ENCODE measurements around the gene DNHD1.

Gene DNHD1, protein sequence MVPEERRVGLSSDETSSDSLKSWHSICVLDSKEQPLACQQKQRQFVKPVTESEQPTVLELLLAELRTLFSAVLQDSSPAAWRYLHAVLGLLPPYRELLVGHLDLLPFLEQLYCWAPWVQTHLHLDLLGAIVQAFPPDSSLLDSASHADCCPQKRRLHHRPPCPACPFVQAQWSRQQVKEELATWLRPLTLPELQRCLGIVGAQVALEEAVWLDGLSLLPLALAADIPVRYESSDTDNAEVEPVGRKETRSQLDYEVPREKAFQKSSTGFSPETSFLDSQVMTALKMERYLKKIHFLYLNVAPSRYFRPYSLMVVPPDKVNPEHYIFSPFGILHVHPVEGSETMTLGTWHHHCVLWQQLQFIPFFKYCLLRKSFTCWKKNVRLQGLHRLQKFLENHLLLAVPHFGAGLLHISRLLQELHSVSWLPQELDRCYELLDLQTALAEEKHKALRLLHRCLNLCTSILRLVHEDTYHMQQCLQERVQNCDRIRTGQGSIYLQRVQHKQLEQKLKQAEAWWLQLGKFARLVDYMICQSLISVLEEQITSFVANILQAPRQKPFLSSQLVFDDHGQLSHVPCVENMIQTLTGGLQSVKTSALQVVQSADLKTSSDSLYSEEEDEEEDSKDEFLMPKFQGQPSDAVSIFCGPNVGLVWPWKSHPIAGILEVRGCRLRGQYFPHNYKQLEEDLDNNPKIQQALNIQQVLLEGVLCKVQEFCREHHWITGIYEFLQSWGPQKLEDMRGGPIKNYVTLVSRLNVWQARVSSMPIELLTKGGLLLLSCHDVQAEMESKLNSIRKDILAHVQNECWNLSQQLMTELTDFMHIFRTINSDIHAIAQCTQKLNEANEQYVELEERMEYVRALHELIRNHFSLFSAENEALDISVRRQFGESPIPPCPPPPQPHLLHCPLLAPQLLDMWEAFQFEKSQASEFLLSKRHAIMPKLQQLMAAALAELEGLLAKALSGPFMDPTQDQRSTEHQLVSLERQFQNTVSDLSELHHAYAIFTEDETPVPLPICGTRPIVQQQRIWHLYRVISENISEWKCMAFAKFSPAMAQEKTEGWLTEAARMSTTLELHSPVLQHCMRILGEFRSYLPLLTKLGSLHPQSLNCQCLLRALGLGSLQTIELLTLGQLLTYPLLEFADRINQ (N-terminal part only)
- 21.1 to 187 (median 63.2) reads per million in 9 experiments for total RNA-seq

DNA sequence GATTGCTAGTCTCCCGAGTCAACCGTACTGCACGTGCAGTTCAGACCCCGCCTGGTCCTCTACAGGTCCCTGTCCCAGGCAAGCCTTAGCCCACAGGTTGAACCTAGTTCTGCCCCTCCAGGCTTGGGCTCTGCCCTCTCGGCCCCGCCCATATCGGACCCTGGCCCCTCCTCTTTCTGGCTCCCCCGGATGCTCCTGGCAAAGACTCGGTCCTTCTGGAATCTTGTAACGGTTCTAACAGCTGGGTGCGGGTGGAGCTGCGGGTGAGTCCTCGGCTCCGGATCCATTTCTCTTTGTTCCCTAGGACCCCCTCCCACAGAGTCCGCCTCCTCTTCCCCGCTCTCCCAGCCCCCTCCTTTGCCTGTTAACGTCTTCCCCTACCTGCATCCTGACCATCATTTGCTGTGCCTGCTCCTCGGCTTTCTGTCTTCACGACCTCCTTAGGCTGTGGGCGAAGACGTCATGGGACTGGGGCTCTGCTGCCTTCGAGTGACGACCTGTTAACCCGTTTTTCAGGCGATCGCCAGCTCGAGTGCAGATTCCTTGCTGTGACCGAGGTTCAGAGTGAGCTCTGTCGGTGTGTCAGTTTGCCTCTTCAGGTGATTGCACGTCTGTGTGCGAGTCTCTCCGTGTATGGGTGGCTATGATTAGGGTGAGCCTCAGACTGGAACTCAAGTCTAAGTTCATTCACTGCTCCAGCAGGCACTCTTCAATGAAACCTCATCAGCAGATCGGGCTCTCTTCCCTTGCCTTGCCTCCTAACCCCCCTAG lies at the start of gene DNHD1:
Gene DNHD1 (plus strand): TSS at position 212 of the 771 bp plus-strand sequence. CDS start 936 bp downstream, outside the sequence.
- no peaks in the 10 kb centered on the region for H3K9me3 Mint-ChIP-seq
- ATAC-seq (replicated peaks) = no peak
- H3K4me1 Mint-ChIP-seq (ENCODE audit: low read depth in 2 of 2) = peaks cover 6 to 33% of the 10 kb centered on the region in 2 donors
- peaks cover 15% of the 10 kb centered on the region for H3K36me3 Mint-ChIP-seq (ENCODE audit: insufficient read depth)
- no peak for DNase-seq
- no peak within 1 kb of the TSS for H3K4me3 Mint-ChIP-seq
- peak within 1 kb of the TSS; percentile 35 to 58 for H3K27ac Mint-ChIP-seq
- no peaks in the 10 kb centered on the region for H3K27me3 Mint-ChIP-seq

DNA sequence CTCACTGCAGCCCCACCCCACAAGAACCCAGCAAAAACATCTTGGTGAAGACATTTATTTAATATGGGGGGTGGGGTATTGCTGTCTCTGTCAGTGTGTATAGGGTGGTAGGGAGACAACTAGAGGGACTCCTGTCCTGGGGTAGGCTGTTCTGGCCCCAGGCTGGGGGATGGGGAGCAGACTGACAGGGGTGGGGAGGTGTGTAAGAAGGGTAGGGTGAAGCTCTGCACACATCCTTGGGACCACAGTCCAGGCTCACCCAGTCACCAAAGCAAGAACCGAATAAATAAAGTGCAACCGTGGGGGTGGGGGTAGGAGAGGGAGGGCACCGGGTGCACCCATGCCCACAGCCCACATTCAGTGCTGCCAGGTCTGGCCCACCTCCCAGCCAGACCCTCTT lies 48.5 kb upstream of the DNHD1 start:
- Mint-ChIP-seq H3K36me3 (ENCODE audit: insufficient read depth) (peaks cover under 1% of the 10 kb centered on the region), H3K9me3 (no peaks in the 10 kb centered on the region)
- no peak for ATAC-seq (replicated peaks)

GRCh38 chr11:6452219-6452618 lies 44.9 kb upstream of the DNHD1 start:
- H3K27me3 Mint-ChIP-seq = no peaks in the 10 kb centered on the region
- DNase-seq = no peak
- H3K4me1 Mint-ChIP-seq (ENCODE audit: low read depth in 2 of 2) = no peaks in the 10 kb centered on the region
- H3K36me3 Mint-ChIP-seq (ENCODE audit: insufficient read depth) = peaks cover 7% of the 10 kb centered on the region
- no peaks in the 10 kb centered on the region for H3K9me3 Mint-ChIP-seq
- no peak for ATAC-seq (replicated peaks)
- H3K4me3 Mint-ChIP-seq = no peak overlapping the region
- H3K27ac Mint-ChIP-seq = no peak overlapping the region

More for the DNA sequence above, 48.5 kb upstream of the DNHD1 start:
- H3K4me1 Mint-ChIP-seq (ENCODE audit: low read depth in 2 of 2) = no peaks in the 10 kb centered on the region
- no peak for DNase-seq
- H3K4me3 Mint-ChIP-seq = no peak overlapping the region
- no peaks in the 10 kb centered on the region for H3K27me3 Mint-ChIP-seq
- no peak overlapping the region for H3K27ac Mint-ChIP-seq

- no peak overlapping the region for H3K27ac Mint-ChIP-seq
- no peaks in the 10 kb centered on the region for H3K9me3 Mint-ChIP-seq
- ATAC-seq (replicated peaks) = no peak
- no peak overlapping the region for H3K4me3 Mint-ChIP-seq
- H3K36me3 Mint-ChIP-seq (ENCODE audit: insufficient read depth) = peaks cover 7% of the 10 kb centered on the region
- H3K27me3 Mint-ChIP-seq = no peaks in the 10 kb centered on the region
- no peak for DNase-seq
- no peaks in the 10 kb centered on the region for H3K4me1 Mint-ChIP-seq (ENCODE audit: low read depth in 2 of 2)
Observed at GRCh38 chr11:6453152-6453551, 43.9 kb upstream of the DNHD1 start.

- Mint-ChIP-seq H3K4me3 (no peak overlapping the region), H3K9me3 (no peaks in the 10 kb centered on the region), H3K36me3 (ENCODE audit: insufficient read depth) (peaks cover 11% of the 10 kb centered on the region), H3K4me1 (ENCODE audit: low read depth in 2 of 2) (no peaks in the 10 kb centered on the region), H3K27ac (no peak overlapping the region), H3K27me3 (no peaks in the 10 kb centered on the region)
- DNase-seq (no peak), ATAC-seq (replicated peaks) (no peak)
Observed at GRCh38 chr11:6455070-6455469, 42.0 kb upstream of the DNHD1 start.

- H3K27ac Mint-ChIP-seq = no peak overlapping the region
- no peaks in the 10 kb centered on the region for H3K4me1 Mint-ChIP-seq (ENCODE audit: low read depth in 2 of 2)
- H3K36me3 Mint-ChIP-seq (ENCODE audit: insufficient read depth) = peaks cover 11% of the 10 kb centered on the region
- no peaks in the 10 kb centered on the region for H3K9me3 Mint-ChIP-seq
- no peak for DNase-seq
- H3K4me3 Mint-ChIP-seq = no peak overlapping the region
- no peaks in the 10 kb centered on the region for H3K27me3 Mint-ChIP-seq
- no peak for ATAC-seq (replicated peaks)
Observed at GRCh38 chr11:6456361-6457073, 40.6 kb upstream of the DNHD1 start.

GRCh38 chr11:6457581-6458320 lies 39.3 kb upstream of the DNHD1 start:
- H3K36me3 Mint-ChIP-seq (ENCODE audit: insufficient read depth) = peaks cover 11% of the 10 kb centered on the region
- no peak for DNase-seq
- no peak for ATAC-seq (replicated peaks)
- H3K27me3 Mint-ChIP-seq = no peaks in the 10 kb centered on the region
- no peaks in the 10 kb centered on the region for H3K4me1 Mint-ChIP-seq (ENCODE audit: low read depth in 2 of 2)
- no peak overlapping the region for H3K4me3 Mint-ChIP-seq
- no peaks in the 10 kb centered on the region for H3K9me3 Mint-ChIP-seq
- no peak overlapping the region for H3K27ac Mint-ChIP-seq

GRCh38 chr11:6458352-6459098 lies 38.6 kb upstream of the DNHD1 start:
- Mint-ChIP-seq H3K36me3 (ENCODE audit: insufficient read depth) (peaks cover 10% of the 10 kb centered on the region), H3K27ac (no peak overlapping the region), H3K9me3 (no peaks in the 10 kb centered on the region), H3K27me3 (no peaks in the 10 kb centered on the region), H3K4me1 (ENCODE audit: low read depth in 2 of 2) (no peaks in the 10 kb centered on the region), H3K4me3 (no peak overlapping the region)
- DNase-seq (no peak), ATAC-seq (replicated peaks) (no peak)

DNA sequence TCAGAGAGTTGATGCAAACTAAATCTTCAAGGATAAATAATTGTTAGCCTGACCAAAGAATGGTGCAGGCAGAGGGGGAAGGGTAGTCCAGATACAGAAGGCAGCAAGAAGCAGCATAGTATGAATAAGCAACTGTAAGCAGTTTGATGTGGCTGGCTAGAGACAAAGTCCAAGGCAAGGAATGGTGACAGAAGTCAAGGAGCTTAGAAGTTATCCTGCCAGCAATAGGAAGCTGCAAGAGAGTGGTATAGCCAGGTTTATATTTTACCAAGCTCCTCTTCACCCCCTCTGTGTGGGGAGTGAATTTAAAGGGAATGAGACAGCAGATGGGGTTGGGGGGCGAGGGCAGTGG lies 38.0 kb upstream of the DNHD1 start:
- no peaks in the 10 kb centered on the region for H3K9me3 Mint-ChIP-seq
- no peaks in the 10 kb centered on the region for H3K27me3 Mint-ChIP-seq
- H3K27ac Mint-ChIP-seq = no peak overlapping the region
- no peaks in the 10 kb centered on the region for H3K4me1 Mint-ChIP-seq (ENCODE audit: low read depth in 2 of 2)
- ATAC-seq (replicated peaks) = no peak
- no peak overlapping the region for H3K4me3 Mint-ChIP-seq
- H3K36me3 Mint-ChIP-seq (ENCODE audit: insufficient read depth) = peaks cover 6% of the 10 kb centered on the region
- no peak for DNase-seq

GRCh38 chr11:6468712-6469495 lies 28.2 kb upstream of the DNHD1 start:
- no peak overlapping the region for H3K4me3 Mint-ChIP-seq
- H3K4me1 Mint-ChIP-seq (ENCODE audit: low read depth in 2 of 2) = peaks cover 11 to 18% of the 10 kb centered on the region in 2 donors
- H3K27me3 Mint-ChIP-seq = no peaks in the 10 kb centered on the region
- no peak overlapping the region for H3K27ac Mint-ChIP-seq
- ATAC-seq (replicated peaks) (no peak), DNase-seq (no peak)
- H3K36me3 Mint-ChIP-seq (ENCODE audit: insufficient read depth) = peaks cover 4% of the 10 kb centered on the region
- H3K9me3 Mint-ChIP-seq = no peaks in the 10 kb centered on the region

GRCh38 chr11:6469599-6469998 lies 27.5 kb upstream of the DNHD1 start:
- Mint-ChIP-seq H3K9me3 (no peaks in the 10 kb centered on the region), H3K27ac (no peak overlapping the region), H3K4me3 (no peak overlapping the region), H3K27me3 (no peaks in the 10 kb centered on the region), H3K36me3 (ENCODE audit: insufficient read depth) (peaks cover 8% of the 10 kb centered on the region), H3K4me1 (ENCODE audit: low read depth in 2 of 2) (peaks cover 14 to 24% of the 10 kb centered on the region in 2 donors)
- ATAC-seq (replicated peaks) = no peak
- no peak for DNase-seq
